ENCODE data around the gene KIF3A.
A peak's percentile ranks its signal among the peaks of the same experiment; 100 is the strongest.

KIF3A gene

GRCh38 chr5:132776131-132776937, 39.0 kb upstream of the KIF3A start:
- Histone ChIP-seq H3K27ac (no peak overlapping the region), H3K4me1 (ENCODE audit: low read depth, poor library complexity, severe bottlenecking) (peaks cover 53% of the 10 kb centered on the region), H4K20me1 (ENCODE audit: insufficient read depth) (no peaks in the 10 kb centered on the region), H3K4me3 (IDR thresholded peaks at IDR 0.05; ENCODE audit: insufficient read depth, low read depth, low read length) (no peak overlapping the region), H3K79me2 (ENCODE audit: insufficient read depth, low read depth) (peaks cover 4% of the 10 kb centered on the region; the same call in 1 of the 2 replicates), H2AFZ (ENCODE audit: low read depth) (0 out of 2 replicates have a peak overlapping the region, but pooled peaks have one; percentile 92), H3K9ac (peak overlapping the region; percentile 93; the same call in 1 of the 2 replicates), H3K27me3 (ENCODE audit: insufficient read depth, low read depth) (no peaks in the 10 kb centered on the region), H3K4me2 (peak overlapping the region; percentile 57), H3K36me3 (ENCODE audit: insufficient read depth) (no peaks in the 10 kb centered on the region)
- no peak for TF ChIP-seq CTCF (conservative IDR thresholded peaks at IDR 0.05; ENCODE audit: low read depth, low read length)

- TF ChIP-seq CTCF (conservative IDR thresholded peaks at IDR 0.05; ENCODE audit: low read depth, low read length) = no peak
- no peak overlapping the region for H3K27ac ChIP-seq
- H3K4me1 ChIP-seq (ENCODE audit: low read depth, poor library complexity, severe bottlenecking) = peaks cover 45% of the 10 kb centered on the region
- H2AFZ ChIP-seq (ENCODE audit: low read depth) = no peak overlapping the region
- peak overlapping the region; percentile 57 for H3K4me2 ChIP-seq
- no peak overlapping the region for H3K9ac ChIP-seq
- H4K20me1 ChIP-seq (ENCODE audit: insufficient read depth) = no peaks in the 10 kb centered on the region
- no peaks in the 10 kb centered on the region for H3K36me3 ChIP-seq (ENCODE audit: insufficient read depth)
- H3K27me3 ChIP-seq (ENCODE audit: insufficient read depth, low read depth) = no peaks in the 10 kb centered on the region
- peaks cover 4% of the 10 kb centered on the region; the same call in 1 of the 2 replicates for H3K79me2 ChIP-seq (ENCODE audit: insufficient read depth, low read depth)
- H3K4me3 ChIP-seq (IDR thresholded peaks at IDR 0.05; ENCODE audit: insufficient read depth, low read depth, low read length) = no peak overlapping the region
Observed at GRCh38 chr5:132775476-132775961, 38.2 kb upstream of the KIF3A start.

- no peak overlapping the region for H3K4me2 ChIP-seq
- H3K4me1 ChIP-seq (ENCODE audit: low read depth, poor library complexity, severe bottlenecking) = peaks cover 38% of the 10 kb centered on the region
- no peak overlapping the region for H3K9ac ChIP-seq
- no peaks in the 10 kb centered on the region for H3K27me3 ChIP-seq (ENCODE audit: insufficient read depth, low read depth)
- H3K27ac ChIP-seq = no peak overlapping the region
- no peak overlapping the region for H3K4me3 ChIP-seq (IDR thresholded peaks at IDR 0.05; ENCODE audit: insufficient read depth, low read depth, low read length)
- H3K36me3 ChIP-seq (ENCODE audit: insufficient read depth) = no peaks in the 10 kb centered on the region
- H2AFZ ChIP-seq (ENCODE audit: low read depth) = no peak overlapping the region
- TF ChIP-seq CTCF (conservative IDR thresholded peaks at IDR 0.05; ENCODE audit: low read depth, low read length) = no peak
- peaks cover 4% of the 10 kb centered on the region; the same call in 1 of the 2 replicates for H3K79me2 ChIP-seq (ENCODE audit: insufficient read depth, low read depth)
- H4K20me1 ChIP-seq (ENCODE audit: insufficient read depth) = no peaks in the 10 kb centered on the region
Observed at GRCh38 chr5:132774896-132775295, 37.5 kb upstream of the KIF3A start.

GRCh38 chr5:132774406-132774805, 37.1 kb upstream of the KIF3A start:
- no peaks in the 10 kb centered on the region for H3K36me3 ChIP-seq (ENCODE audit: insufficient read depth)
- H3K4me1 ChIP-seq (ENCODE audit: low read depth, poor library complexity, severe bottlenecking) = peaks cover 36% of the 10 kb centered on the region
- H3K4me2 ChIP-seq = no peak overlapping the region
- no peaks in the 10 kb centered on the region for H4K20me1 ChIP-seq (ENCODE audit: insufficient read depth)
- no peak overlapping the region for H3K27ac ChIP-seq
- TF ChIP-seq CTCF (conservative IDR thresholded peaks at IDR 0.05; ENCODE audit: low read depth, low read length) = no peak
- no peaks in the 10 kb centered on the region for H3K27me3 ChIP-seq (ENCODE audit: insufficient read depth, low read depth)
- H3K79me2 ChIP-seq (ENCODE audit: insufficient read depth, low read depth) = peaks cover 4% of the 10 kb centered on the region; the same call in 1 of the 2 replicates
- H3K4me3 ChIP-seq (IDR thresholded peaks at IDR 0.05; ENCODE audit: insufficient read depth, low read depth, low read length) = no peak overlapping the region
- no peak overlapping the region for H2AFZ ChIP-seq (ENCODE audit: low read depth)
- H3K9ac ChIP-seq = no peak overlapping the region
